GM23338 (cell line): ENCODE results near the gene COG6. TPM values are rescaled to one million over a fixed set of nuclear protein-coding genes. Genes with fewer than 3 reads are reported as not detected.

Experiments used
- ATAC-seq: fragments of 200-7000 bp; cut with Tn5 transposase; 3 replicates; pipeline ENCODE4 v1.9.1; 2020
- DNase-seq: peaks from one replicate; pipeline ENCODE4 v3.0.0-alpha.2; 2015; ENCODE audit warnings: low spot score
- H2AFZ ChIP-seq: fragments of 200-600 bp; sonication (generic); 2 replicates; pipeline ENCODE4 v1.8.0; 2016; ENCODE audit warnings: antibody characterized with exemption, mild to moderate bottlenecking, moderate library complexity
- H3F3A ChIP-seq: fragments of 200-600 bp; sonication (generic); replicated peaks from 2 replicates; pipeline ENCODE4 v1.8.0; 2017; ENCODE audit warnings: antibody characterized with exemption, mixed run types, low read depth
- H3K27ac ChIP-seq: fragments of 200-600 bp; sonication (generic); 2 replicates; pipeline ENCODE4 v1.6.1; 2016; ENCODE audit warnings: low read depth
- H3K27me3 ChIP-seq: fragments of 200-600 bp; sonication (generic); 2 replicates; pipeline ENCODE4 v1.8.0; 2016; ENCODE audit warnings: mild to moderate bottlenecking, mixed run types, moderate library complexity; ENCODE audit not compliant: insufficient read depth
- H3K36me3 ChIP-seq: fragments of 200-600 bp; sonication (generic); 2 replicates; pipeline ENCODE4 v1.8.0; 2016; ENCODE audit warnings: mild to moderate bottlenecking; ENCODE audit not compliant: insufficient read depth
- H3K4me1 ChIP-seq: fragments of 200-600 bp; sonication (generic); 2 replicates; pipeline ENCODE4 v1.8.0; 2016; ENCODE audit warnings: mild to moderate bottlenecking, moderate library complexity; ENCODE audit not compliant: insufficient read depth
- H3K4me2 ChIP-seq: fragments of 200-600 bp; sonication (generic); 2 replicates; pipeline ENCODE4 v1.7.1; 2017; ENCODE audit warnings: mixed run types
- H3K4me3 ChIP-seq: fragments of 200-600 bp; sonication (generic); 2 replicates; pipeline ENCODE4 v1.6.1; 2016; ENCODE audit warnings: mixed run types
- H3K79me2 ChIP-seq: fragments of 200-600 bp; sonication (generic); replicated peaks from 2 replicates; pipeline ENCODE4 v1.8.0; 2017; ENCODE audit warnings: mild to moderate bottlenecking; ENCODE audit not compliant: insufficient read depth
- H3K9me2 ChIP-seq: fragments of 200-600 bp; sonication (generic); 2 replicates; pipeline ENCODE4 v1.8.0; 2017; ENCODE audit not compliant: insufficient read depth
- H4K20me1 ChIP-seq: fragments of 200-600 bp; sonication (generic); replicated peaks from 2 replicates; pipeline ENCODE4 v1.8.0; 2017; ENCODE audit warnings: mild to moderate bottlenecking; ENCODE audit not compliant: insufficient read depth
- H3K27ac Mint-ChIP-seq: 2 replicates; pipeline ENCODE4 v1.8.0; 2020; ENCODE audit warnings: inconsistent platforms, mild to moderate bottlenecking, moderate library complexity, mixed read lengths
- H3K27me3 Mint-ChIP-seq: 3 replicates; pipeline ENCODE4 v1.8.0; 2022; ENCODE audit warnings: low read depth, mild to moderate bottlenecking, moderate library complexity, mixed read lengths, inconsistent platforms; ENCODE audit not compliant: insufficient read depth, poor library complexity
- H3K36me3 Mint-ChIP-seq: 3 replicates; pipeline ENCODE4 v1.8.0; 2021; ENCODE audit warnings: low read depth, mild to moderate bottlenecking, inconsistent platforms, moderate library complexity, mixed read lengths
- H3K4me1 Mint-ChIP-seq: 3 replicates; pipeline ENCODE4 v1.8.0; 2020; ENCODE audit warnings: mild to moderate bottlenecking, inconsistent platforms, mixed read lengths
- H3K4me3 Mint-ChIP-seq: 3 replicates; pipeline ENCODE4 v1.8.0; 2021; ENCODE audit warnings: moderate library complexity, mild to moderate bottlenecking, inconsistent platforms, mixed read lengths
- H3K9me3 Mint-ChIP-seq: 3 replicates; pipeline ENCODE4 v1.8.0; 2020; ENCODE audit warnings: moderate library complexity, mild to moderate bottlenecking, inconsistent platforms, mixed read lengths
- CREB1 ChIP-seq: fragments of 250-450 bp; sonication (Bioruptor Pico); IDR thresholded peaks from 2 replicates; pipeline ENCODE4 v1.5.0; 2020; ENCODE audit warnings: low read depth, mild to moderate bottlenecking, moderate library complexity
- JUNB ChIP-seq: IDR thresholded peaks from one replicate; pipeline ENCODE4 v1.6.1; 2016; ENCODE audit warnings: antibody characterized with exemption; ENCODE audit not compliant: unreplicated experiment
- NANOG ChIP-seq: IDR thresholded peaks from 2 replicates; pipeline ENCODE4 v1.6.1; 2016; ENCODE audit warnings: antibody characterized with exemption, borderline replicate concordance
- POLR2AphosphoS5 ChIP-seq: IDR thresholded peaks from 2 replicates; pipeline ENCODE4 v1.6.1; 2016; ENCODE audit warnings: antibody characterized with exemption, low read depth
- REST ChIP-seq: IDR thresholded peaks from one replicate; pipeline ENCODE4 v1.6.1; 2018; ENCODE audit warnings: antibody characterized with exemption; ENCODE audit not compliant: unreplicated experiment
- ZNF462 ChIP-seq: fragments of 250-450 bp; sonication (Bioruptor Pico); IDR thresholded peaks from 2 replicates; pipeline ENCODE4 v1.5.0; 2020; ENCODE audit warnings: mild to moderate bottlenecking, moderate library complexity
- polyA plus RNA-seq: library from polyadenylated mRNA; unstranded; fragments of >200 nt; fragmentation: Nextera tagmentation; extraction: Ambion mirVana; gene quantifications from 2 replicates; pipeline ENCODE4 v1.2.1, GENCODE V29; 2016
- total RNA-seq: library from RNA; depleted of rRNA; stranded (reverse); fragments of >200 nt; shearing (Covaris generic); gene quantifications from 2 replicates; pipeline ENCODE4 v1.2.3, GENCODE V29; 2014

COG6 gene
- total and polyA plus RNA-seq, 2 experiments from 2014 or later: 10.0 to 23.6 TPM

- TF ChIP-seq REST (no peak), POLR2AphosphoS5 (no peak)
These were observed 121.0 kb downstream of the COG6 start (continued) for GRCh38 chr13:39776439-39776838.

- no peaks in the 10 kb centered on the region for H3K9me3 Mint-ChIP-seq
- H2AFZ ChIP-seq: no peak overlapping the region
These were observed 121.6 kb downstream of the COG6 start for GRCh38 chr13:39777021-39777420.

GRCh38 chr13:39777527-39778061, 122.1 kb downstream of the COG6 start:
- H3F3A ChIP-seq: no peaks in the 10 kb centered on the region
- no peaks in the 10 kb centered on the region for H3K4me1 ChIP-seq
- Mint-ChIP-seq H3K27ac (no peak overlapping the region), H3K4me3 (no peak overlapping the region), H3K9me3 (no peaks in the 10 kb centered on the region), H3K27me3 (no peaks in the 10 kb centered on the region), H3K4me1 (peaks cover 8% of the 10 kb centered on the region), H3K36me3 (no peaks in the 10 kb centered on the region; the same call in 2 of the 3 replicates)
- H3K79me2 ChIP-seq: no peaks in the 10 kb centered on the region
- ATAC-seq: peak; percentile 63
- H4K20me1 ChIP-seq: no peaks in the 10 kb centered on the region
- H3K4me3 ChIP-seq: no peak overlapping the region
- no peaks in the 10 kb centered on the region for H3K9me2 ChIP-seq
- H3K36me3 ChIP-seq: no peaks in the 10 kb centered on the region
- no peak overlapping the region for H3K27ac ChIP-seq
- peak; percentile 39 for DNase-seq
- H2AFZ ChIP-seq: no peak overlapping the region
- H3K27me3 ChIP-seq: no peaks in the 10 kb centered on the region
- H3K4me2 ChIP-seq: no peak overlapping the region
- TF ChIP-seq REST (no peak), ZNF462 (CRISPR knock-in tag) (no peak), JUNB (no peak), NANOG (no peak), CREB1 (CRISPR knock-in tag) (no peak)

More at GRCh38 chr13:39777021-39777420, 121.6 kb downstream of the COG6 start:
- Histone ChIP-seq H3K27me3 (no peaks in the 10 kb centered on the region), H3K4me3 (no peak overlapping the region), H3K27ac (no peak overlapping the region), H3K36me3 (no peaks in the 10 kb centered on the region), H3K9me2 (no peaks in the 10 kb centered on the region), H3F3A (no peaks in the 10 kb centered on the region), H3K79me2 (no peaks in the 10 kb centered on the region), H3K4me1 (no peaks in the 10 kb centered on the region), H3K4me2 (no peak overlapping the region), H4K20me1 (no peaks in the 10 kb centered on the region)
- ATAC-seq: no peak
- H3K4me1 Mint-ChIP-seq: peaks cover 8% of the 10 kb centered on the region
- TF ChIP-seq JUNB: no peak
- no peaks in the 10 kb centered on the region; the same call in 2 of the 3 replicates for H3K36me3 Mint-ChIP-seq
- H3K4me3 Mint-ChIP-seq: no peak overlapping the region
- no peak for DNase-seq
- no peaks in the 10 kb centered on the region for H3K27me3 Mint-ChIP-seq
- H3K27ac Mint-ChIP-seq: no peak overlapping the region
